Measurements from ENCODE around the gene NTN5.

DNA sequence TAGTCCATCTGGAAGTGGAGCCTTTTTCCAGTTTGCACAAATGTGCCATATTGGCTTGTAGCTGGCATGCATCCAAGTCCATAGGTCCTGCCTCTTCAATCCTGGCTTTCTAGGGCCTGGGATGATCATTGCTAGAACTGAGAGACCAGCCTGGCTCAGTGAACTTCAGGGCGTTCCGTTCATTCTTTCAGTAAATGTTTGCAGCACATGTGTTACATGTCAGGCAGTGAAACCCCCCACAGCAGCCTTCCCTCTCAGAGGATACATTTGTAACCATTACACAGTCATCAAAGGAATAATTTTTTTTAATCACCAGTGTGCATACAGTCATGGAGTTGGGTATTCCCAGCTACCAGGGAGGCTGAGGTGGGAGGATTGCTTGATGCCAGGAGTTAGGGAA is 32.6 kb upstream of the NTN5 start:
- TF ChIP-seq, protein P1, sequence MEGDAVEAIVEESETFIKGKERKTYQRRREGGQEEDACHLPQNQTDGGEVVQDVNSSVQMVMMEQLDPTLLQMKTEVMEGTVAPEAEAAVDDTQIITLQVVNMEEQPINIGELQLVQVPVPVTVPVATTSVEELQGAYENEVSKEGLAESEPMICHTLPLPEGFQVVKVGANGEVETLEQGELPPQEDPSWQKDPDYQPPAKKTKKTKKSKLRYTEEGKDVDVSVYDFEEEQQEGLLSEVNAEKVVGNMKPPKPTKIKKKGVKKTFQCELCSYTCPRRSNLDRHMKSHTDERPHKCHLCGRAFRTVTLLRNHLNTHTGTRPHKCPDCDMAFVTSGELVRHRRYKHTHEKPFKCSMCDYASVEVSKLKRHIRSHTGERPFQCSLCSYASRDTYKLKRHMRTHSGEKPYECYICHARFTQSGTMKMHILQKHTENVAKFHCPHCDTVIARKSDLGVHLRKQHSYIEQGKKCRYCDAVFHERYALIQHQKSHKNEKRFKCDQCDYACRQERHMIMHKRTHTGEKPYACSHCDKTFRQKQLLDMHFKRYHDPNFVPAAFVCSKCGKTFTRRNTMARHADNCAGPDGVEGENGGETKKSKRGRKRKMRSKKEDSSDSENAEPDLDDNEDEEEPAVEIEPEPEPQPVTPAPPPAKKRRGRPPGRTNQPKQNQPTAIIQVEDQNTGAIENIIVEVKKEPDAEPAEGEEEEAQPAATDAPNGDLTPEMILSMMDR (IDR thresholded peaks at IDR 0.05; ENCODE audit: low read length) = no peak
- TF ChIP-seq EZH2 (IDR thresholded peaks at IDR 0.05; ENCODE audit: borderline replicate concordance, low read length) = no peak
